Skin epidermis (tissue), 12 donors: ENCODE data around the gene HRH1.
A peak's percentile ranks its signal among the peaks of the same experiment; 100 is the strongest.
"Not testable (repeated sequence)": the region's sequence is repeated elsewhere in the genome, so short reads cannot be mapped to it uniquely, and the experiment has no call there.

Experiments used
- H3K27ac ChIP-seq, 21 experiments: fragments of 200-600 bp; sonication (generic) in 11 of 21; one replicate each; pipeline ENCODE4 v1.5.0; 2020; ENCODE audit warnings: mild to moderate bottlenecking in 3 of 21, inconsistent platforms in 2 of 21, moderate library complexity in 2 of 21
- H3K4me3 ChIP-seq, 7 experiments: fragments of 200-600 bp; sonication (generic) in 2 of 7; one replicate each; pipeline ENCODE4 v1.5.0; 2020; ENCODE audit warnings: inconsistent platforms in 2 of 7, mild to moderate bottlenecking in 2 of 7, moderate library complexity in 1 of 7

The HRH1 gene

GRCh38 chr3:11198495-11198894 lies 44.2 kb downstream of the HRH1 start:
- H3K4me3 ChIP-seq, result no peak overlapping the region
- H3K27ac ChIP-seq, result no peak overlapping the region

GRCh38 chr3:11199902-11200845 lies 45.9 kb downstream of the HRH1 start:
- Histone ChIP-seq H3K4me3 (no peak overlapping the region), H3K27ac (peak overlapping the region in 6 of 21 experiments; percentile 1 to 71 (median 48))

- H3K4me3 ChIP-seq, result no peak overlapping the region
- peak overlapping the region in 9 of 21 experiments; percentile 12 to 71 (median 46) for H3K27ac ChIP-seq
Measured at GRCh38 chr3:11201251-11202019, 47.1 kb downstream of the HRH1 start.

GRCh38 chr3:11203961-11204360 lies 49.7 kb downstream of the HRH1 start:
- no peak overlapping the region for H3K27ac ChIP-seq
- no peak overlapping the region for H3K4me3 ChIP-seq

GRCh38 chr3:11204697-11205348 lies 50.5 kb downstream of the HRH1 start:
- no peak overlapping the region for H3K4me3 ChIP-seq
- H3K27ac ChIP-seq, result peak overlapping the region in 2 of 21 experiments; percentile 4 to 30

- H3K27ac ChIP-seq, H3K4me3 ChIP-seq: not testable (repeated sequence)
Measured at GRCh38 chr3:11205881-11206280, 51.6 kb downstream of the HRH1 start.

GRCh38 chr3:11206316-11206715 lies 52.0 kb downstream of the HRH1 start:
- no peak overlapping the region for H3K4me3 ChIP-seq
- H3K27ac ChIP-seq, result no peak overlapping the region

- Histone ChIP-seq H3K4me3 (no peak overlapping the region), H3K27ac (no peak overlapping the region)
Measured at GRCh38 chr3:11206953-11207352, 52.7 kb downstream of the HRH1 start.

- peak overlapping the region in 13 of 21 experiments; percentile 13 to 71 (median 47) for H3K27ac ChIP-seq
Measured at GRCh38 chr3:11211531-11212298, 57.4 kb downstream of the HRH1 start.

GRCh38 chr3:11212299-11212608 lies 58.0 kb downstream of the HRH1 start:
- H3K4me3 ChIP-seq, result no peak overlapping the region
- peak overlapping the region in 10 of 21 experiments; percentile 13 to 71 (median 54) for H3K27ac ChIP-seq

More at GRCh38 chr3:11211531-11212298, 57.4 kb downstream of the HRH1 start:
- no peak overlapping the region for H3K4me3 ChIP-seq

GRCh38 chr3:11212784-11213183 lies 58.5 kb downstream of the HRH1 start:
- Histone ChIP-seq H3K27ac (peak overlapping the region in 7 of 21 experiments; percentile 36 to 71 (median 66)), H3K4me3 (no peak overlapping the region)

- Histone ChIP-seq H3K27ac (peak overlapping the region in 1 of 21 experiments; percentile 32), H3K4me3 (no peak overlapping the region)
Measured at GRCh38 chr3:11213810-11214450, 59.6 kb downstream of the HRH1 start.

- no peak overlapping the region for H3K4me3 ChIP-seq
- H3K27ac ChIP-seq, result no peak overlapping the region
Measured at GRCh38 chr3:11214451-11214978, 60.2 kb downstream of the HRH1 start.

- peak overlapping the region in 1 of 21 experiments; percentile 14 for H3K27ac ChIP-seq
- H3K4me3 ChIP-seq, result not testable (repeated sequence)
Measured at GRCh38 chr3:11217370-11217769, 63.1 kb downstream of the HRH1 start.

- Histone ChIP-seq H3K27ac (no peak overlapping the region), H3K4me3 (no peak overlapping the region)
Measured at GRCh38 chr3:11220230-11220629, 65.9 kb downstream of the HRH1 start.

- Histone ChIP-seq H3K4me3 (no peak overlapping the region), H3K27ac (no peak overlapping the region)
Measured at GRCh38 chr3:11221818-11222415, 67.6 kb downstream of the HRH1 start.

- Histone ChIP-seq H3K27ac (peak overlapping the region in 5 of 21 experiments; percentile 72 to 90 (median 84)), H3K4me3 (no peak overlapping the region)
Measured at GRCh38 chr3:11224010-11224409, 69.7 kb downstream of the HRH1 start.

- Histone ChIP-seq H3K4me3 (peak overlapping the region in 5 of 7 experiments; percentile 0 to 32 (median 30)), H3K27ac (peak overlapping the region; percentile 8 to 90 (median 78))
Measured at GRCh38 chr3:11224870-11225229, 70.6 kb downstream of the HRH1 start.
